Measurements from ENCODE around the gene NR2F1.

The NR2F1 gene

DNA sequence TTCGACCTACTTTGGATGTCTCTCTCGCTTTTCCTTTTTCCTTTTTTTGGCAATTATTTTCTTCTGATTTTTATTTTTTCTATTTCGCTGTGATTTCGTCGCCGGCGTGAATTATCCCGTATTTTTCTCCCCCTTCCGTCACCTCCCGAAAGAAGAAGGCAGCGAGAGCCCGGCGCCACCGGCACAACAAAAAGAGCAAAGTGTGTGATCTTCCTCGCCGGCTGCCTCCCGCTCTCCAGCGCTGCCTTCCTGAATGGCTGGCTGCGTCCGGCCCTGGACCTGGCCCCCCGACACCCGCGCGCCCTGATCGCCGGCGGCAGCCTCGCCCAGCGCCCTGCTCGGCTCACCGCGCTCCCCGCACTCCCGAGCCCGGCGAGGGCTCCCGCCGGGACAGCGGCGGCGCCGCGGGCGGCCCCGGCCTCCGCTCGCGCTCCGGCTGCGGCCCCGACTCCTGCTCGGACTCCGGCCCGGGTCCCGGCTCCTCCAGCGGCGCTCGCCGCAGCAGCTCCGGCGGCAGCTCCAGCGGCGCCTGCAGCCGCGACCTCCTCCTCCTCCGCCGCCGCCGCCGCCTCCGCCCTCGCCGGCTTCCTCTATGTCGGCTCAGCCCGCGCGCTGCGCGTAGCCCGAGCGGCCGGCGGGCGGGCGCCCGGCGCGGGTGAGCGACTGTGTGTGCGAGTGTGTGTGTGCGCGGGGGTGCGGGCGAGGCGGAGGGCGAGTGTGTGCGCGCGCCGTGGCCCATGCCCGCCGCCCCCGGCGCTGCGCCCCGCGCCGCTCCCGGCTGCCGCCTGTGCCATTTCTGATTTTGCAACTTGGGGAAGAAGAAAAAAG is 960 bp downstream of the NR2F1 start:
- POLR2A ChIA-PET: no interaction called here
- Histone ChIP-seq H3K27me3 (replicated peaks in 2 of 5; ENCODE audit: control insufficient read depth in 4 of 5, insufficient read depth in 5 of 5, low read length in 4 of 5) (peaks cover 25 to 92% (median 51%) of the 10 kb centered on the region in 5 experiments), H3K9me3 (ENCODE audit: control extremely low read depth in 1 of 5, control insufficient read depth in 4 of 5, insufficient read depth in 2 of 5, low read depth in 1 of 5, low read length in 4 of 5) (peaks cover 0 to 3% (median 0%) of the 10 kb centered on the region in 5 experiments), H3K4me3 (ENCODE audit: control insufficient read depth in 1 of 7, extremely low read depth in 1 of 7, insufficient read depth in 4 of 7, low read depth in 2 of 7, low read length in 6 of 7) (peak overlapping the region; percentile 19 to 68 (median 48)), H3K36me3 (ENCODE audit: control insufficient read depth in 4 of 4, insufficient read depth in 4 of 4, low read length in 3 of 4) (no peaks in the 10 kb centered on the region), H3K4me1 (ENCODE audit: control extremely low read depth in 1 of 4, control insufficient read depth in 4 of 4, insufficient read depth in 4 of 4, low read length in 3 of 4) (peaks cover 0 to 37% (median 35%) of the 10 kb centered on the region in 4 experiments), H3K27ac (ENCODE audit: insufficient read depth in 1 of 2, low read depth in 1 of 2, low read length in 2 of 2, poor library complexity in 1 of 2, severe bottlenecking in 2 of 2) (no peak overlapping the region)
- CTCF ChIA-PET: interaction anchor here (0.7 to 1.2 kb wide), 2 partner anchors 11 to 328 kb away, joined by 3 read pairs; no protein-coding TSS in a partner anchor
- under 1% methylated on average over 60 of the region's 110 CpGs for WGBS (ENCODE audit: insufficient coverage)
- peak in 2 of 3 donors; percentile 47 to 69 for DNase-seq

DNA sequence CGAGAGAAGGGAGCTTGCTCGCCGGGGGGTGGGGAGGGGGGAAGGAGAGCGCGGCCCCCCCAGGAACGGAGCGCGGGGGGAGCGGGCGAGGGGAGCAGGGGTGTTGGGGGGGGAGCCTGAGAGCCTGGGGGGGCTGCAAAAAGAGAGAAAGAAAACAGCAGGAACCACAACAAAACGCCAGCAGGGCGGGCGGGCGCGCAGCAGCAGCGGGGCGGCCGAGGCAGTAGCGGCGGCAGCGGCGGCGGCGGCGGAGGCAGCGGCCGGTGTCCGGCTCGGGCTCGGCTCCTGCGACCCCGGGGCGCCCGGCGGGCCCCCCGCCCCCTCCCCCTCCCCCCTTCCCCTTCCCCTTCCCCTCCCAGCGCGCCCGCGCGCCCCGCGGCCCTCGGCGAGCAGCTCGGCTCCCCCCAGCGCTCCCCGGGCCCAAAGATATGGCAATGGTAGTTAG is 1.6 kb downstream of the NR2F1 start:
- CTCF ChIA-PET: interaction anchor here (0.7 kb wide), 1 partner anchor 11 kb away, joined by 3 read pairs; no protein-coding TSS in a partner anchor
- Histone ChIP-seq H3K36me3 (ENCODE audit: control insufficient read depth in 4 of 4, insufficient read depth in 4 of 4, low read length in 3 of 4) (no peaks in the 10 kb centered on the region), H3K4me1 (ENCODE audit: control extremely low read depth in 1 of 4, control insufficient read depth in 4 of 4, insufficient read depth in 4 of 4, low read length in 3 of 4) (peaks cover 0 to 32% (median 29%) of the 10 kb centered on the region in 4 experiments), H3K27me3 (replicated peaks in 2 of 5; ENCODE audit: control insufficient read depth in 4 of 5, insufficient read depth in 5 of 5, low read length in 4 of 5) (peaks cover 32 to 93% (median 57%) of the 10 kb centered on the region in 5 experiments), H3K4me3 (ENCODE audit: control insufficient read depth in 1 of 7, extremely low read depth in 1 of 7, insufficient read depth in 4 of 7, low read depth in 2 of 7, low read length in 6 of 7) (peak overlapping the region; percentile 19 to 68 (median 48)), H3K9me3 (ENCODE audit: control extremely low read depth in 1 of 5, control insufficient read depth in 4 of 5, insufficient read depth in 2 of 5, low read depth in 1 of 5, low read length in 4 of 5) (peaks cover 0 to 3% (median 0%) of the 10 kb centered on the region in 5 experiments), H3K27ac (ENCODE audit: insufficient read depth in 1 of 2, low read depth in 1 of 2, low read length in 2 of 2, poor library complexity in 1 of 2, severe bottlenecking in 2 of 2) (no peak overlapping the region)
- 0% methylated on average over 1 of the region's 48 CpGs for WGBS (ENCODE audit: insufficient coverage)
- DNase-seq: peak in 2 of 3 donors; percentile 3 to 28
- POLR2A ChIA-PET: no interaction called here

DNA sequence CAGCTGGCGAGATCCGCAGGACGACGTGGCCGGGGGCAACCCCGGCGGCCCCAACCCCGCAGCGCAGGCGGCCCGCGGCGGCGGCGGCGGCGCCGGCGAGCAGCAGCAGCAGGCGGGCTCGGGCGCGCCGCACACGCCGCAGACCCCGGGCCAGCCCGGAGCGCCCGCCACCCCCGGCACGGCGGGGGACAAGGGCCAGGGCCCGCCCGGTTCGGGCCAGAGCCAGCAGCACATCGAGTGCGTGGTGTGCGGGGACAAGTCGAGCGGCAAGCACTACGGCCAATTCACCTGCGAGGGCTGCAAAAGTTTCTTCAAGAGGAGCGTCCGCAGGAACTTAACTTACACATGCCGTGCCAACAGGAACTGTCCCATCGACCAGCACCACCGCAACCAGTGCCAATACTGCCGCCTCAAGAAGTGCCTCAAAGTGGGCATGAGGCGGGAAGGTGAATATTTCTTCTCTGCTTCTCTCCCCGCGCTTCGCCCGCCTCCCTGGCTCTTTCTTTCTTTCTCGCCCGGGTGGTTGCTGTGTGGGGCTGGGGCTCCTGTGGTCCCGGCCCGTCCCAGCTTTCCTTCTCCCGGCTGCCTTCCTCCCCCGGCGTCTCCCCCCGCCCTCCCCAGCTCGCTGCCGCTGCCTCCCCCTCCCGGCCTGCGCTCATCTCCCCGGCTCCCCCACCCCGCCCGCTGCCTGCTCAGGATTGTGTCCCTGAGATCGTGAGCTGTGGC is 2.2 kb downstream of the NR2F1 start:
- Histone ChIP-seq H3K36me3 (ENCODE audit: control insufficient read depth in 4 of 4, insufficient read depth in 4 of 4, low read length in 3 of 4) (no peaks in the 10 kb centered on the region), H3K27ac (ENCODE audit: insufficient read depth in 1 of 2, low read depth in 1 of 2, low read length in 2 of 2, poor library complexity in 1 of 2, severe bottlenecking in 2 of 2) (no peak overlapping the region), H3K9me3 (ENCODE audit: control extremely low read depth in 1 of 5, control insufficient read depth in 4 of 5, insufficient read depth in 2 of 5, low read depth in 1 of 5, low read length in 4 of 5) (peaks cover 0 to 3% (median 0%) of the 10 kb centered on the region in 5 experiments), H3K4me1 (ENCODE audit: control extremely low read depth in 1 of 4, control insufficient read depth in 4 of 4, insufficient read depth in 4 of 4, low read length in 3 of 4) (peaks cover 0 to 26% (median 23%) of the 10 kb centered on the region in 4 experiments), H3K4me3 (ENCODE audit: control insufficient read depth in 1 of 7, extremely low read depth in 1 of 7, insufficient read depth in 4 of 7, low read depth in 2 of 7, low read length in 6 of 7) (peak overlapping the region in 3 of 7 experiments; percentile 28 to 52 (median 37)), H3K27me3 (replicated peaks in 2 of 5; ENCODE audit: control insufficient read depth in 4 of 5, insufficient read depth in 5 of 5, low read length in 4 of 5) (peaks cover 36 to 93% (median 57%) of the 10 kb centered on the region in 5 experiments)
- DNase-seq: peak in 1 of 3 donors; percentile 50
- 1% methylated on average over 58 of the region's 70 CpGs for WGBS (ENCODE audit: insufficient coverage)
- ChIA-PET CTCF (interaction anchor here (0.6 to 4.5 kb wide), 5 partner anchors 10 to 23 kb away, joined by 3 to 27 read pairs (median 17); no protein-coding TSS in a partner anchor), POLR2A (no interaction called here)

DNA sequence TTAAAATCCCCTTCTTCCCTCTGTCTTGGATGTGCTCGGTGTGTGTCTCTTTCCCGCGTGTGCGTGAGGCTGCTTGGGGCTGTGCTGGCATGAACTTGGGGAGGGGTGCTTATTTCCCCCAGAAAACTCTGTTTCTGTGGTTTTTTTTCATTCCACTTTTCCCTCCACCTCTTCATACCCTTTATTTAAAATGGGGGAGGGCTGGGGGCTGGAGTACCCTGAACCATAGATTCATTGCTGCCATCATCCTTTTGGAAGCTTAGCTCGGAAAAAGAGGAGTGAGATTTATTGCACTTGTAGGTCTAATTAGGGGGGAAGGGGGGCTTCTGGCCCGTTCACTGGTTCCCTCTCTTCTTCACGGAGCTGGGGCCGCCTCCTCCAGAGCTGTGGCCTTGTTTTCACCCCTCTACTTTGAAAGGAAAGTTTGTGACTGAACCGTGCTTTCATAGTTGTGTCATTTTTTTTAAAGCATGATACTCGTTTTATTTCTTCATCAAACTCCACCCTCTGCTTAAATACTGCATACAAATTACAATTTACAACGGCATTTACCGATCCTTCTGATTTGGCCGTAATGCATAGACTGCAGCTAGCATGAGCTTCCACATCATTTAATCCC is 2.9 kb downstream of the NR2F1 start:
- Histone ChIP-seq H3K4me3 (ENCODE audit: control insufficient read depth in 1 of 7, extremely low read depth in 1 of 7, insufficient read depth in 4 of 7, low read depth in 2 of 7, low read length in 6 of 7) (no peak overlapping the region), H3K36me3 (ENCODE audit: control insufficient read depth in 4 of 4, insufficient read depth in 4 of 4, low read length in 3 of 4) (no peaks in the 10 kb centered on the region), H3K4me1 (ENCODE audit: control extremely low read depth in 1 of 4, control insufficient read depth in 4 of 4, insufficient read depth in 4 of 4, low read length in 3 of 4) (peaks cover 0 to 19% (median 17%) of the 10 kb centered on the region in 4 experiments), H3K27me3 (replicated peaks in 2 of 5; ENCODE audit: control insufficient read depth in 4 of 5, insufficient read depth in 5 of 5, low read length in 4 of 5) (peaks cover 35 to 93% (median 56%) of the 10 kb centered on the region in 5 experiments), H3K9me3 (ENCODE audit: control extremely low read depth in 1 of 5, control insufficient read depth in 4 of 5, insufficient read depth in 2 of 5, low read depth in 1 of 5, low read length in 4 of 5) (peaks cover 0 to 3% (median 0%) of the 10 kb centered on the region in 5 experiments), H3K27ac (ENCODE audit: insufficient read depth in 1 of 2, low read depth in 1 of 2, low read length in 2 of 2, poor library complexity in 1 of 2, severe bottlenecking in 2 of 2) (no peak overlapping the region)
- no CpG with 5 or more reads among the region's 13 CpGs for WGBS (ENCODE audit: insufficient coverage)
- CTCF ChIA-PET: interaction anchor here (0.5 to 4.5 kb wide), 7 partner anchors 8 to 1083 kb away, joined by 3 to 27 read pairs (median 5); no protein-coding TSS in a partner anchor
- POLR2A ChIA-PET: no interaction called here
- DNase-seq: peak in 1 of 3 donors; percentile 31

DNA sequence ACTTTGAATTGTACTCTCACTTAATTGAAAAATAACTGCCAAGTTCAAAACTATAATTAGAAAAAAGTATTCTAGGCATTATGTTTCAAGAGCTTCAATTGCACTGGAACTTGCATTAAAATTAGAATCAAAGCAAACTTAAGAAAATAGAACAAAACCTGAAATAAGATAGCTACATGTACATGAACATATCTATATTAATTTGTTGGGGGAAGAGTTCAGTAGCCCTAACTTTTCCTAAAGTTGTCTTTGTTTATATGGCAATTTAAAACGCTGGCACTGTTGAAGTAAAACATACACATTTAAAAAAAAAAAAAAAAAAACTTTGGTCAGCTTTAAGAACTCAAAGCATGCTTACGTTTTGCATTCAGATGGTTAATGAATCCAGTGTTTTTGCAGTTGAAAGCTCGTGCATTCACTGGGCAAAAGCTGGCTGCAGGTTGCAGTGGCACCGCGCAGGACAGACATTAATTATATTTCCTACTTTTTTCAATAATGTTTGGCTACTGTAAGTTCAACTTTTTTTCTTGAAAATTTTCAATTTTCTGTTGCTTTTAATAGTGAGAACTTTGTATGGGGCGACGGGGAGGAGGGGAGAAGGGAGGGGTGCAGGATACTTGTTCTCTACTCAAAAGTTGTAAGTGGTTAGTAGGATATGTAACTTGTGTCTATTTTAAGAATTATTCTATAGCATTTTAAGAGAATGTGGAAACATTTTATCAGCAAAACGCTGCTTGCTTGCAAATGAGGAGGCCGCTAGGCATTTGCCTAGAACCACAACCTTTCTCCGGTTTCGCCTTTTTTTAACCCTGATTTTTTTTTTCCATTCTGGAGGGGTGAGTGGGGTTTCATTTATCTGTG is 3.9 kb downstream of the NR2F1 start:
- Histone ChIP-seq H3K4me1 (ENCODE audit: control extremely low read depth in 1 of 4, control insufficient read depth in 4 of 4, insufficient read depth in 4 of 4, low read length in 3 of 4) (peaks cover 0 to 14% (median 12%) of the 10 kb centered on the region in 4 experiments), H3K27me3 (replicated peaks in 2 of 5; ENCODE audit: control insufficient read depth in 4 of 5, insufficient read depth in 5 of 5, low read length in 4 of 5) (peaks cover 39 to 93% (median 62%) of the 10 kb centered on the region in 5 experiments), H3K27ac (ENCODE audit: insufficient read depth in 1 of 2, low read depth in 1 of 2, low read length in 2 of 2, poor library complexity in 1 of 2, severe bottlenecking in 2 of 2) (no peak overlapping the region), H3K36me3 (ENCODE audit: control insufficient read depth in 4 of 4, insufficient read depth in 4 of 4, low read length in 3 of 4) (no peaks in the 10 kb centered on the region), H3K4me3 (ENCODE audit: control insufficient read depth in 1 of 7, extremely low read depth in 1 of 7, insufficient read depth in 4 of 7, low read depth in 2 of 7, low read length in 6 of 7) (no peak overlapping the region), H3K9me3 (ENCODE audit: control extremely low read depth in 1 of 5, control insufficient read depth in 4 of 5, insufficient read depth in 2 of 5, low read depth in 1 of 5, low read length in 4 of 5) (peaks cover 0 to 3% (median 0%) of the 10 kb centered on the region in 5 experiments)
- DNase-seq: peak in 1 of 3 donors; percentile 23
- 22% methylated on average over 3 of the region's 11 CpGs for WGBS (ENCODE audit: insufficient coverage)
- ChIA-PET POLR2A (interaction anchor here (0.6 kb wide), 1 partner anchor 1031 kb away, joined by 3 read pairs; the partner anchor contains the start of genes KIAA0825 and SLF1), CTCF (interaction anchor here (0.7 to 4.5 kb wide), 8 partner anchors 9 to 1082 kb away, joined by 3 to 27 read pairs (median 4); no protein-coding TSS in a partner anchor)
